COLO668 (cell line): ENCODE data around the gene TOM1L2.

ENCODE experiments used
- DNase-seq: peaks from one replicate; lab custom pipeline; 2025; ENCODE audit not compliant: unreplicated experiment; lab: John Stamatoyannopoulos, UW

TOM1L2 gene

DNA sequence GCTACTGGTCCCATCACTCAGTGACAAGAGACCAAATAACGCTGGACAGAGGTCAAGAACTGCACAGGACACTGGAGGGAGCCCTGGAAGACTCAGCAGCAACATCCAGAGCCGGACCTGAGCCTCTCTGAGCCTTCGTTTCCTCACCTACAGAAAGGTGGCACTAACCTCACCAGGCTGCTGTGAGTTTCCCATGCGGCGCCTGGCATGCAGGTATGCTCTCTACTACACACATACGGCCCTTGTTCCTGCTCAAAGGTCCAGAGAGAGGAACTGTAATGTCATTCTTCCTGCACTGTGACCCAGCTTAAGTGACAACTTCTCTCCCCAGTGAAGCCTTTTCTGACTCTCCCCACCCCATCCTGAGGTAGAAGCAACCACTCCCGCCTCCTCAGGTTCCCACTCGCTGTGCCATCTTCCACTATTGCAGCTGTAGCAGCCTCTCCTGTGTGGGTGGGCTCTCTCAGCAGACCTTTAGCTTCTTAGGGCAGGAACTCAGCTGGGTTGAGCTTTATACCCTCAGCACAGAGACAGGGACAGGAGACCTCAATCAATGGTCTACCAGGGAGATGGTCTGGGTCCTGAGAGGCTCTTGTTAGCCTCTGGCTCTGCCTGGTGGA is 91.5 kb downstream of the TOM1L2 start:
- no peak for DNase-seq

DNA sequence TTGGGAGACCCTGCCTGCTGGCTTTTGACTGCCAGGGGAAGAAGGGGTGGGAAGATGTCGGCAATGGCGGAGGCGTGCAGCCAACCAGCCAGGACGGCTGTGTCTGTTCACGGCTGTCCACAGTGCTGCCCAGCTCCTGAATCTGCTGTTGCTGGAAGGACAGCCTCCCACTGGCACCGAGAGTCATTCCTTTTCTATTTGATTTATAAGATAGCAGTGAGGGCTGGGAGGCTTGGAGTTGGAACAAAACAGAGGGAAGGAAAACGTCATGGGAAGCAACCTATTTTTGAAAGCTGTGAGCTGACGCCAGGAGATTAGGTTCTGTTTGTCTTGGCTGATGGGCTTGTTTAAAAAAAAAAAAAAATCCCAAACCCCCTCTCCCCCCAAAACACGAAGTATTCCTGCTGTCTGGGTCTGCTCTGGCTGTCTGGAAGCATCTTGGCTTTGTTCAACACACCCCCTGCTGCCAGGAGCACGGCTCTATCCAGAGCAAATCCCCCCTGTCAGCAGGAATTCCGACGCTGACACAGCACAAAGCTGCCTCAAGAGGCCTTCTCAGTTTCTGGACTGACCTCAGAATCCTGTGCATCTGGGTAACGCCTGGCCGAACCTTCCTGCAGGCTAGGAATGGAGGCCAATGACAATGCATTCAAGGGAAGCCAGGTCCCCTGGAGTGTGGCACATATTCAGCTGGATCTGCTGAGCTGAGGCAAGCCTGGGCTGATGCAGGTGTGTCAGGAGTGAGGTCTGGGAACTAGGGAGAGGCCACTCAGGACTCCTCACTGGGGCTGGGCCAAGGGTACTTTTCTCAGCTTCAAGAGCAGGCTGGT is 94.5 kb downstream of the TOM1L2 start:
- DNase-seq = no peak

DNA sequence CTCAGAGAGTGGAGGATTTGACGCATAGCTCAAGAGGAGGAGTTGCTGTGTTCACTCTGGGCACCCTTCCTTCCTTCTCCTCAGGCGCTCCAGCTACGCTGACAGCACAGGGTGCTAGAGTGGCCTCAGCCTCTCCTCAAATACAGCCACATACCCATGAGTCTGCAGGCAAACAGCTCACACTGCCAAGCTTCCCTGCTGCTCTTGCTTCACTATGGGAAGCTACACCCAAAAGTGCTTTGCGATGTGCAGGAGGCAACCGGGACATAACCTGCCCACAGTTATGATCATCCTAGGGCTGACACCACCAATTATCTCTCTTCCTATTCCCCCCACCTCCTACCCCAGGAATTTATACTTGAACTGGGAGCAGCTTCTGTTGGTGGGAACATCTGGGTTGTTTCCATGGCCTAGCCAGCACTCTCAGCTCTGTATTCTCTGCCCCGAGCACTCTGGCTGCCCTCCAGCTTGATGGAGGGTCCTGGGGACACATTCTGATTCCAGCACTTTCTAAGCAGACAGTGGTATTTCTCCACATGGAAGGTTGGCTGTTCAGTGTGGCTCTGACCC is 95.2 kb downstream of the TOM1L2 start:
- no peak for DNase-seq

DNA sequence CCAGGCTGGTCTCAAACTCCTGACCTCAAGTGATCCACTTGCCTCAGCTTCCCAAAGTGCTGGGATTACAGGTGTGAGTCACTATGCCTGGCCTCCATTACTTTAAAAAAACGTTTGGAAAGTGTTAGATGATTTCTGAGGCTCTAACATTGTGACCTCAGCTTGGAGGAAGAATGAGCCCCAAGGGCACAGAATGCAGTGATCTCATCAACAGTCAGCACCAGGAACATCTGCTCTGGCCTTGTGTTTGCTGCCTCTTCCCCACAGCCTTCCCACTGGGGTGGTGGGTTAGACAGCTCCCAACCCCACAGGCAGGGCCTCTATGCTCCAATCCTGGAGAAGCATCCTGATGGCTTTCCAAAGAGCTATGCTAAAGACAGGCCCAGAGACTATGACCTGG is 97.7 kb downstream of the TOM1L2 start:
- no peak for DNase-seq

DNA sequence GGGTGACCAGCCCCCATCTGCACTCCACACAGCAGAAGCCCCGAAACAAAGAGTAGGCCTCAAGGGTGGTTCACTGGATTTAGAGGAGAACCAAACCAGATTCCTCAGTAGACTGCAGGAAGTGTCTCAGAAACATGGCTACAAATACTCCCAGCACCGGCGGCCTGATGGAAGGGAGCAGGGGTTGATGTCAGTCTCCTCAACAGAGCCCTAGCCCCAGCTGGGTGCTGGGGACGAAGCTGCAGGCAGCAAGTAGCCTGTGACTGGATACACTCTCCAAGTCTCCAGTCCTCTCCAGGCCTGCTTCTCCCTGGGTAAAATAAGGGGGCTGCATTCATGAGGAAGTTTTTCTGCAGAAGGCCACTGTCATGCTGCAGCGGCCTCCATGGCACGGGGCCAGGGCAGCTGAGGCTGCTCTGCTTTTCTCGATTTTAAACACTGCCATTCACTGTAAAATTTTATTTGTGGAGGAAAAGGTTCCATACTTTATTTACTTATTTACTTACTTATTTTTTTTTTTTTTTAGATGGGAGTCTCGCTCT is 98.7 kb downstream of the TOM1L2 start:
- no peak for DNase-seq

DNA sequence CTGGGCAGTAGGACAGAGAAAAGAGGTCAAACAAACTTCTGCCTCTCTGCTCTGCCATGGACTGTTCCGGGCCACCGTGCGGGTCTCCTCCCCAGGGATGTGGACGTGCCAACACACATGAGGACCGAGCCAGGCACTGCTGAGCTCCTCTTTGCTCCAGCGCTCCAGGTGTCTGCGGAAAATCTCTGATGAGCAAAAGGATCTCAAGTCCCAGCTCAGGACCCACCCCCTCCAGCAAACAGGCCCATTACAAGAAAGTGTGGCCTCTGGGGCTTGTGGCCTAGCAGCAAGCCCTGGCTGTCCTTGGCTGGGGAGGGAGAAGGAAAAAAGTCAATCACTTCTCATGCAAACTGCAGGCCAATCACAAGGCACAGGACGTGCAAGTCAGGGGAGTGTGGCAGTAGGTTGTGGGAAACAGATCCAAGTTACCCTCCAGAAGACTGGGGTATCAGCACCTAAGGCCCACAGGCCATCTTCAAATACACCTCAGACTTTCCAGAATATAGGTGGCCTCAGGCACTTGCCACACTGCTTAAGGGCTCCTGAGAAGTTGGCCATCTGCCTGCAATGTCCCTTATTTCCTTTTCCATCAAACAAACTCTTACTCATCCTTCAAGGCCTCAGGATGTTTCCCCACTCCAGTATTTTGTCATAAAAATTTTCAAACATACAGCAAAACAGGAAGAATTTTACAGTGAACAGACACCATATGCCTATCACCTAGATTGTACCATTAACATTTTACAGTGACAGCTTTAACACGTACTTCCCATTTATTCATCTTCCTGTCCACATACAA is 99.5 kb downstream of the TOM1L2 start:
- DNase-seq = no peak

DNA sequence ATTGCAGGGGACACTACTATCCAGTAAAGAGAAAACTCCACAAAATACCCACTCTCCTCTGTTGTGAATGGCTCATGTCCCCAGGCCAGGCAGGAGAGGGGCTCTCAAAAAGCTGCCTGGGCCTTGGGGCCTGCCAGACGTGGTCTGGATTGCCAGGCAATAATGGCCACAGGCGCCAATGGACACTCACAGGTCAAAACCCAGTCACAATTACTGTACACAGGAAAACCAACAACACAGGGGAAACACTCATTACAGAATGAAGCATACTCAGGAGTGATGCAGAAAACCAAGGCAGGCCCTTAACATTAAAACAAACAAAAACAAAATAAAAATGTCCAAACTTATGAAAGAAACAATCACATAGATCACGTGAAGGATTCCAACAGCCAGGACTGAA is 100.3 kb downstream of the TOM1L2 start:
- DNase-seq = no peak

DNA sequence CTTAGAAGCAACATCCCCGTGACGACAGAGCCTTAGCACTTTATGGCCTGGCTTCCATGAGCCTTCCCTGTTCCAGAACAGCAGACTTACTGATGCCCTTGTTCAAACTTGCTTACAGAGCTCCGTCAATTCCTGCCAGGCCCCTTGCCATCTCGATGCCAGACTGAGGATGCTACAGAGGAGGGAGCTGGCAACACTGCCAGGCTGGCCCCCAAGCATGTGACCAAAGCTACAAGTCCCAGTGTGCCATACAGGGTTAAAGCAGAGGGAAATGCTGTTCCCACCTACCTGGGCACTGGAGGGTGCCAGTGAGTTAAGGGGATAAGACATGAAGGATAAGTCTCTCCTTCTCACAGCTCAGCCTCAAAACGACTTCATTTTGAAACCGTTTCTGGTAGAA is 102.0 kb downstream of the TOM1L2 start:
- DNase-seq = no peak

DNA sequence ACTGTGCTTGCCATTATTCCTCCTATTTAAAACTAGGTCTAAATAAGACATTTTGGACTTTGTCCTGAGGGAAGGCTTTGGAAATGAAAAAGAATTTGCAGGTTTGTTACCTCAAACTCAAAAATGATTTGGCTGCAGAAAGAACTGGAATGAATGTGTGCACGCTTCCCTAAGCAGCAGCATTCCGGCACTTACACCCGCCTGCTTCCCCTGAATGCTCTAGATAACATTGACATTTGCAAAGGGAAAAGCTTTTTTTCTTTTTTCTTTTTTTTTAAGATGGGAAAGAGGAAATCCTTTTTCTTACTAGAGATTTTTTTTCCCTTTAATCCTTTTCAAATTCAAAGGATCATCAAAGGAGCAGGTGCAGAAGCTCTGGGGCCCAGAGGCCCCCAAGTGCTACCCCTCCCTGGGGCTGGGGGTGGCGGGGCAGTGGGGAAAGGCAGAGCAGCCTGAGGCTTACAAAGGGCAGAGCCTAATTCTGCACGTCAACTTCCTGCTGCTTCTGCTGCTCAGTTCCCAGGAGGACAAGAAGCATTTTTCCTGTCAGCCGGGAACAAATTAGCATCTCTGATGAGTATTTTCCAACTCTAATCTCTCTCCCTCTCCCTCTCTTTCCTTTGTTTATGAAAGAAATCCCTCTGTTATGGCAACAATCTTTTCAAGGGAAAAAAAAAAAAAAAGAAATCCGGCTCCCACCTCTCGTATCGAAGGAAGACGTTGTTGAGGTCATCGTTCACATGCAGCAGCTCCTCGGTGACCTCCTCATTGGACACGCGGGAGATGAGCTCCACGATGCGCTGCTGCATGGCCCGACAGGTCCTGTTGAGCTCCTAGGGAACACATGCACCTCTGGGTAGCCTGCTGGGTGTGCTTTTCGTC is 103.3 kb downstream of the TOM1L2 start:
- DNase-seq = no peak

DNA sequence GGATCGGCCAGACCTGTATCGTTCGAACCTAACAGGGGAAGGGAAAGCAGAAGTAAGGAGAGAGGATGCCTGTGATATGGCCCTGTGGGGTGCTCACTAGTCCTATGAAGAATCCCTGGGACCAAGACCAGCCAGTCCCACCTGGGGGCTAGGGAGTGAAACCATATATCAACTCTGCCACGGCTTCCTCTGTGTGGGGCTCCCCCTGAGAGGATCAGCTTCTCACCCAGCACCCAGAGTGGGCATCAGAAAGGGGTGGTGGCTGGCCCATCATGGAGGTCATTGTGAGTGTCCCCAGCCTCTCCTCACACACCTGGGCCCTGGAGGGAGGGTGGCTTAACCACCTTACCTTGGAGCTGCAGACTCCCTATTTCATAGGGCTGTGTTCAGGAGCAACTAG is 105.3 kb downstream of the TOM1L2 start:
- no peak for DNase-seq

DNA sequence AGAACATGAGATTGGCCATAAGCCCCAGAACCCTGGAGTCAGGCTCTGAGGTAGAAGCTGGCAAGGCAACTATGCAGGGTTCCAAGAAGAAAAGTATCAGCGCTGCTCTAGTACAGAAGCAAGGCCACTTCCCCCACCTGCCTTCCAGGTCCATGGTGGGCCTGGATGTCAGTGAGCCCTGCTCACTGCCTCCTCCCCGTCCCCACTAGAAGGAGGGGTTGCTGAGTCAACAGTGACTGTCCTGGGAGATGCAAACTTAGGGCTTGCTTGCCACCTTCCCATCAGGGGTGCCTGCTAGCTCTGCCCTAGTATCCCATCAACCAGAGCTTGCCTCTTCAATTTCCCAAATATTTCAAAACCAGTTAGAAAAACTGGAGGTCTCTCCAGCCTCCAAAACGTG is 105.8 kb downstream of the TOM1L2 start:
- no peak for DNase-seq

DNA sequence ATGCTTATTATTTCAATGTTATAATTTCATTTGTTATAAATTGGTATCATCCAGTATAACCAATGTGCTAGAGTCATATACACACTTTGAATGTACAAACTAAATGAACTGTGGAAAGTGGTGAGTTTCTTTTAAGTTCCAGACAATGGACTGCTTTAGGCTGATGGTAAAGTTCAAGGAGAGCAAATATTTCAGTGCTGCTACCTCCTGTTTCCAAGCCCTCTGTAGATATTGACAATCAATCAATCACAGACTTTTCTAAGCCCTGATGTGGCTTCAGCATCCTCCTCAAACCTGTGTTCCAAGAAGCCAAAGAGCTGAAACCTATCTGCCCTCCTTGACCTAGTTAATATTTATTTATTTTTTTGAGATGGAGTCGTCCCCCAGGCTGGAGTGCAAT is 107.2 kb downstream of the TOM1L2 start:
- no peak for DNase-seq

DNA sequence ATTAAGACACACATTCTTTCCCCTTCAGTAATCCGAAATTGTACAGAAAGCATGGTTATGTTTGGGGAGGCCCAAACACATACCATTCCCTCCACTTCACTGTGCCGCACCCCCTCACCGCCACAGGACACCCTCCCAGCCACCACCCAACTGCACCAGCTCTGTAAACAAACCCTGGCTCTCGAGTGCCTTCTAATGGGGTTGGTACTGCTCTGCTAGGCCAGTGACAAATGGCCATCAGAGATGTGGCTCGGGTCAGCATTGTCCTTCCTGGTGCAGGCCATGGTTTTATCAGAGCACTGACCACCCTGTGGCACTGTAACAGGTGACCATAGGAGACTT is 111.5 kb downstream of the TOM1L2 start:
- DNase-seq = peak; percentile 17

DNA sequence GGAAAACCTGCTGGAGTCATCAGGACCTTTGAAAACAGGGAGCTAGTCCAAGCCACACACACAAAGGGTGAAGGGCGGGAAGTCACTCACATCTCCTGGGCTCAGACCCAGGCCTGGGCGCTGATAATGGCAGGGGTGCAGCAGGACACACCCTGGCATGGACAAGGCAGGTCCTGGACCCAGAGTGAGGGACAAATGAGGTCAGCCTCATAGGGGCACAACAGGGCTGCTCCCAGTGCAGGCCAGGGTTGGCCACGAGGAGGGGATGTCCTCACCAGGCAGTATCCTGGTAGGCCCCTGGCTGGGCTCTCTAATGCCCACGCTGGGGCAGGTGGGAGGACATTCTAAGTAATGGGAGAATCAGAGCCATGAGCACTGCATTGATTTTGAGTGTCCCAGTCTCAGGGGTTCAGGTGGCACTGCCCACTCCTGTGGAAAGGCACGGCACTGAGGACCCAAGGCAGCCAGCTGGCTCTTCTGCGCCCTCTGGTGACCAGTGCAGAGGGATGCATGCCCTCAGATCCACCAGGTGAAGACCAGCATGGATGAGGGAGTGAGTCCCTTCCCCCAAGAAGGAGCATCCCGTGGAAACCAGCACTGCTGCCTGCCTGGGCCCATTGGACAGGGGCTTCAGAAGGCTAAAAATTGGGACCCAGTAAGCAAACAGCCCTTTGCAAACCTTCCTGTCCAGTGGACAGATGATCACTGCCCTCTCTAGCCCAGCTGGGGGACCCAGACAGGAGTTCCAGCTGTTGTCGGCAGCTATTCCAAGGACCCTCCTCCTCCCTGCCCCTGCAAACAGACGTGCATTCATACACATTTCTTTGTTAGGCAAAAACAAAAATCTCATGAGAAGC is 112.1 kb downstream of the TOM1L2 start:
- peak; percentile 56 for DNase-seq

DNA sequence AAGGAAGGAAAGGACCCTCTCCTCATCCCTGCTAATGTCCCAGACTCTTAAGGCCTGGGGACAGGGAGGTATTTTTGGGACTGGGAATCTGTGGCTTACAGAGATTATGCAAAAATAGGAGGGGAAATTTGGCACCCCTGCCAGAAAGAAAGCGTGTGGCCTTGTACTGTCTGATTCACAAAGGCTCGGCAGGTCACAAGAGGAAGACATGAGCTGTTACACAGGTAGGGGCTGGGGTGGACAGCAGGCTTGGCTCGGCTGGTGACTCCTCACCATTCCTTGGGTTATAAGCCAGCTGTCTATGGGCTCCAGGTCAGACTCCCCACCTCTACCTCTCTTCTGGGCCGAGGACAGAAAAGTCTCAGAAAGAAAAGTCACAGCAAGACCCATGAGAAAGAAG is 114.7 kb downstream of the TOM1L2 start:
- DNase-seq = no peak

DNA sequence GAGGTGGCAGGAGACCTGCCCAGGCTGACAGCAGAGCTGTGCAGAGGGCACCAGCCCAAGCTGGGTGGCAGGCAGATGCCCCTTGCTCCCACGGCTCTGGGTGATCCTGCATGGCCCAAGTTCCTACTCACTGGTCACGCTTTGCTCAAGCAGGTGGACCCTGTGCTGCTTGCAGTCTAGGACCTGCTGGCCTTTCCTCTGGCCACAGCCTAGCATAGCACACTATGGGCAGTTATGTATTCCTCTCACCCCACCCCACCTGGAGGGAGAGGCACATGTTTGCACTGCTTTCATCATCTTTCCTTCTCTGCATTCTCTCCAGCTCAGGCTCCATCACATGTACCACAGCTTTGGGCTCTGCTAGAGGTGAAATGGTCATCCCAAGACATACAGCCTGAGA is 115.8 kb downstream of the TOM1L2 start:
- DNase-seq = no peak

DNA sequence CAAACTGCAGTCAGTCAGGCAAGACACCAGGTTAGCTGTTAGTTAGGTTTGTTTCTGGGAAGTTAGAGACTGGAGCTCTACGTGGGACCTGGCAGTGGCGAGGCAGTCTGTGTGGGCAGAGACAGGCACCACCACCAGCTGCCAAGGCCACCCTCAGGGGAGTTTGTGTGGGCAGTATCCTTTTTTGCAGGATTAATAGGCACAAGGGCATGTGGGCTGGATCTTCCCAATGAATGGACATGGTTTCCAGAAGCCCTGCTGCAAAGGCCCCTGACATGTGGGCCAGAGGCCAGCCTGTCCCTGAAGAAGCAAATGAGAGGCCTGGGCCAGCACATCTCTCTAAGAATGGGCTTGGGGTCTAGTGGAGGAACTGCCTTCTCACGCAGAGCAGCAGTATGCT is 116.2 kb downstream of the TOM1L2 start:
- DNase-seq = no peak

DNA sequence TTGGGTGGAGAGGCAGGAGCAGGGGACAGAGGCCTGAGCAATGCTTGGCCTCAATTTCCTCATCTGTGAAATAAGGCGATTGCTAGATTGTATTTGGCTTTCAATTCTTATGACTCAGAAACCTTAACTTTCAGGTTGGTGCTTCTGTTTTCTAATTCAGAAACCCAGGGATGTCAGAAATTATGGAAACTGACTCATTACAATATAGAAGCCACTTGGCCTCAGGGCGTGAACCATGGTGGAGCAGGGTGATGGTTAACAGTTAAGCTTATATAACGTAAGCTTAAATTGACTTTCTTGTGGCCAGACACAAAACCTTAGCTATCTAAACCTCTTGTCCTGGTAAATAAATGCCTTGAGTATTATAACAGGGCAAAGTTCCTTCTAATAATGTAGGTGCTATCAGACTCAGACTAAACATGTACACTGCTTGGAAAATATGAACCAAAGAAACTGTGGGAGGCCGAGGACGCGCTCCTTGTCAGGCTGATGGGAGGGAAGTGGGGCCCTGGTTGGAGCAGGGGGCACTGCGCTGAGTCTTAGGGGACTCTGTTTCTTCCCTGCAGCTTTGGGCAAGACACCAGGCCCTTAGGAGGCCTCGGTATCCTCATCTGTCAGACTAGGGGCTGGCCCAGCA is 118.3 kb downstream of the TOM1L2 start:
- DNase-seq = no peak

DNA sequence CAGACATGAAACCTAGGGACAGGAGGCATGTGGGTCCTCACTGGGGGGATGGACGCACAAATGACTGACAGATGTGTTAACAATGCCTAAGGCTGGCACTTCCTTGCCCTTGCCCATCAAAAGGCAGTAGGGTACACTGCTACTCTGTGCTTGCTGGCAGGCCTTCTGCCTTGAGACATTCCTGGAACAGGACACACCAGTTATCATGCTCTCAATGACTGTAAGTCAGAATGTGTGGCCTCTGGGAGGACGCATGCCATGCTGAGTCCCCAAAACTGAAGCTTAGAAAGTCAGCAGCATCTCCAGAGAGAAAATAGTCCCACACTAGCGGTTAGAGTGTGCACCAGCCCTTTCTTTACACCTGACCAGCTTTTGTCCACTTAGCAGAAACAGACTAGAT is 119.3 kb downstream of the TOM1L2 start:
- no peak for DNase-seq
